ENCODE results near the gene SRGAP3. TPM values are rescaled to one million over a fixed set of nuclear protein-coding genes. Genes with fewer than 3 reads are reported as not detected.

Gene SRGAP3
- total and polyA plus RNA-seq, 10 of the 15 experiments (the other 5 are each of a cell fraction or from before 2014, with no cell fraction given) = 0.32 to 1.7 (median 0.99) TPM

DNA sequence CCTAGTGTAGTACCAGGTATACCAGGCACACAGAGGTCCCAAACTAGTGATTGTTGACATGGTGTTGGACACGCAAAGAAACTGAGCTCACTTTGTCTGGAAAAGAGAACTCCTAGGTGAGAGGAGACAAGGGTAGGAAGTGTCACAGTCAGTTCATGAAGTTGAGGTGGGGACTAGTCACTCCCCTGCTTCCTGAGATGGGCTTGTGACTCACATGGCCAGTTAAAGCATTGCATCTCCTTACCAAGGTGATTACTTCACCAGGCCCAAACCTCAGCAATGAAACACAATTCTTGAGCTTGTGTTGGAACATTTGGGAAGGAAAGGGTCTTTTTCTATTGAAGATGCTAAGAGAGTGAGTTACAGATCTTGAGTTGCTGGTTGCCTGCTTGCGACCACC is 236.9 kb downstream of the SRGAP3 start:
- ChIA-PET SMC1A (ENCODE audit: uncharacterized antibody, unreplicated experiment) (interaction anchor here (0.6 to 1.0 kb wide), 2 partner anchors 14 to 241 kb away, joined by 3 to 6 read pairs; no protein-coding TSS in a partner anchor), CTCF (interaction anchor here (1.3 to 1.7 kb wide), 2 partner anchors 25 to 40 kb away, joined by 5 to 6 read pairs; no protein-coding TSS in a partner anchor), POLR2A (no interaction called here), RAD21 (ENCODE audit: unreplicated experiment) (no interaction called here)
- in situ Hi-C loops (cut with MboI) = no loop called here
- no peak for ATAC-seq
- Histone ChIP-seq H3K79me2 (ENCODE audit: control insufficient read depth, insufficient read depth, low read length) (no peaks in the 10 kb centered on the region), H3K4me1 (ENCODE audit: control insufficient read depth, insufficient read depth, low read length) (no peaks in the 10 kb centered on the region), H3K4me2 (ENCODE audit: control insufficient read depth, insufficient read depth) (no peak overlapping the region), H3K9me3 (replicated peaks; ENCODE audit: control insufficient read depth, insufficient read depth, low read length) (no peaks in the 10 kb centered on the region), H3K27me3 (replicated peaks in 1 of 2; ENCODE audit: control insufficient read depth in 2 of 2, insufficient read depth in 2 of 2, low read length in 1 of 2) (0 out of 4 replicates have a peak, but pooled peaks cover 0 to 2% of the 10 kb centered on the region in 2 experiments), H3K27ac (ENCODE audit: control insufficient read depth, insufficient read depth) (no peak overlapping the region), H3K9ac (ENCODE audit: control insufficient read depth, insufficient read depth, low read length) (no peak overlapping the region), H3K36me3 (ENCODE audit: control insufficient read depth in 2 of 2, insufficient read depth in 2 of 2, low read length in 1 of 2) (no peaks in the 10 kb centered on the region), H4K20me1 (ENCODE audit: control insufficient read depth, insufficient read depth) (no peaks in the 10 kb centered on the region), H3K4me3 (no peak overlapping the region), H2AFZ (ENCODE audit: control insufficient read depth, low read depth, low read length) (no peak overlapping the region)
- TF ChIP-seq ESRRA (IDR thresholded peaks at IDR 0.05; ENCODE audit: low read length) (no peak), FOXM1 (IDR thresholded peaks at IDR 0.05; ENCODE audit: low read depth, low read length) (no peak), TCF7 (IDR thresholded peaks at IDR 0.05; ENCODE audit: borderline replicate concordance) (no peak), ZNF207 (IDR thresholded peaks at IDR 0.05; ENCODE audit: borderline replicate concordance) (no peak), BRCA1 (IDR thresholded peaks at IDR 0.05; ENCODE audit: low read depth, low read length) (no peak), IKZF1 (conservative IDR thresholded peaks at IDR 0.05) (no peak)
- WGBS (ENCODE audit: insufficient coverage, insufficient replicate concordance, low lambda C conversion rate, missing lambda C conversion rate) = 66% methylated on average over 2 of the region's 2 CpGs
- BruUV-seq (replicated peaks) = no TSS peak
- DNase-seq (ENCODE audit: low read depth, low spot score) = no peak
- intact Hi-C loops (cut with micrococcal nuclease; ENCODE audit: unreplicated experiment) = no loop called here
- no peak for FAIRE-seq

- BruUV-seq (replicated peaks) = no TSS peak
- H3K4me2 ChIP-seq (ENCODE audit: control insufficient read depth, insufficient read depth) = no peak overlapping the region
- ChIA-PET CTCF (no interaction called here), POLR2A (no interaction called here), RAD21 (ENCODE audit: unreplicated experiment) (no interaction called here), SMC1A (ENCODE audit: uncharacterized antibody, unreplicated experiment) (interaction anchor here (0.9 kb wide), 1 partner anchor 39 kb away, joined by 3 read pairs; no protein-coding TSS in a partner anchor)
- in situ Hi-C loops (cut with MboI) = no loop called here
- 0 out of 4 replicates have a peak, but pooled peaks cover 0 to 2% of the 10 kb centered on the region in 2 experiments for H3K27me3 ChIP-seq (replicated peaks in 1 of 2; ENCODE audit: control insufficient read depth in 2 of 2, insufficient read depth in 2 of 2, low read length in 1 of 2)
- H3K4me3 ChIP-seq = no peak overlapping the region
- H3K27ac ChIP-seq (ENCODE audit: control insufficient read depth, insufficient read depth) = no peak overlapping the region
- no peaks in the 10 kb centered on the region for H3K9me3 ChIP-seq (replicated peaks; ENCODE audit: control insufficient read depth, insufficient read depth, low read length)
- H3K36me3 ChIP-seq (ENCODE audit: control insufficient read depth in 2 of 2, insufficient read depth in 2 of 2, low read length in 1 of 2) = no peaks in the 10 kb centered on the region
- FAIRE-seq (no peak), DNase-seq (ENCODE audit: low read depth, low spot score) (no peak), ATAC-seq (no peak)
- no peaks in the 10 kb centered on the region for H4K20me1 ChIP-seq (ENCODE audit: control insufficient read depth, insufficient read depth)
- intact Hi-C loops (cut with micrococcal nuclease; ENCODE audit: unreplicated experiment) = no loop called here
- H2AFZ ChIP-seq (ENCODE audit: control insufficient read depth, low read depth, low read length) = no peak overlapping the region
- no peaks in the 10 kb centered on the region for H3K79me2 ChIP-seq (ENCODE audit: control insufficient read depth, insufficient read depth, low read length)
- TF ChIP-seq TBL1XR1 (IDR thresholded peaks at IDR 0.05; ENCODE audit: low read depth, low read length) = no peak
- no peak for TF ChIP-seq SREBF1 (IDR thresholded peaks at IDR 0.05; ENCODE audit: low read length)
- no peak for TF ChIP-seq ZNF207 (IDR thresholded peaks at IDR 0.05; ENCODE audit: borderline replicate concordance)
- WGBS (ENCODE audit: insufficient coverage, insufficient replicate concordance, low lambda C conversion rate, missing lambda C conversion rate) = 38% methylated on average over 11 of the region's 11 CpGs
- H3K9ac ChIP-seq (ENCODE audit: control insufficient read depth, insufficient read depth, low read length) = no peak overlapping the region
- no peaks in the 10 kb centered on the region for H3K4me1 ChIP-seq (ENCODE audit: control insufficient read depth, insufficient read depth, low read length)
Observed at GRCh38 chr3:9009976-9010545, 239.4 kb downstream of the SRGAP3 start.
